H1 (cell line): ENCODE data around the gene MSL1. TPM values are rescaled to one million over a fixed set of nuclear protein-coding genes. Genes with fewer than 3 reads are reported as not detected.

Experiments
- CTCF ChIA-PET: fragments of 300-600 bp; sonication (Branson Sonifier 250); formaldehyde crosslinking; loops from one replicate; lab custom pipeline; 2021; ENCODE audit not compliant: partially characterized antibody; lab: Charles Lee
- POLR2A ChIA-PET: fragments of 300-600 bp; sonication (Branson Sonifier 250); formaldehyde crosslinking; loops from one replicate; lab custom pipeline; 2021; ENCODE audit warnings: inconsistent platforms; ENCODE audit not compliant: partially characterized antibody; lab: Charles Lee
- DNase-seq, 2 experiments: peaks; one replicate each; pipeline versions ENCODE4 v3.0.0 to v3.0.0-alpha.2; 2010 to 2022; ENCODE audit warnings: low spot score in 2 of 2, low read depth in 1 of 2, mixed read lengths in 1 of 2
- FAIRE-seq: peaks from 2 replicates; lab custom pipeline; 2011; peaks lifted over from hg19 to GRCh38; lab: Jason Lieb, UNC
- H2AFZ ChIP-seq: 2 replicates; pipeline ENCODE4 v1.8.1; 2012; ENCODE audit warnings: low read length, inconsistent platforms
- H2AK5ac ChIP-seq: 2 replicates; pipeline ENCODE4 v1.6.1; 2013; ENCODE audit warnings: low read depth, low read length
- H2BK120ac ChIP-seq: replicated peaks from 2 replicates; pipeline ENCODE3; 2013; ENCODE audit warnings: low read depth, low read length, inconsistent platforms
- H2BK12ac ChIP-seq: 2 replicates; pipeline ENCODE4 v1.6.1; 2013; ENCODE audit warnings: low read depth, low read length
- H2BK15ac ChIP-seq: 2 replicates; pipeline ENCODE4 v1.6.1; 2013; ENCODE audit warnings: low read length
- H2BK20ac ChIP-seq: 2 replicates; pipeline ENCODE4 v1.6.1; 2013; ENCODE audit warnings: low read length
- H2BK5ac ChIP-seq: 2 replicates; pipeline ENCODE4 v1.6.1; 2013; ENCODE audit warnings: low read depth, low read length
- H3K14ac ChIP-seq: 2 replicates; pipeline ENCODE4 v1.6.1; 2013; ENCODE audit warnings: inconsistent platforms; ENCODE audit not compliant: insufficient read length
- H3K18ac ChIP-seq: 2 replicates; pipeline ENCODE4 v1.6.1; 2013; ENCODE audit warnings: low read length; ENCODE audit errors: extremely low read depth
- H3K23ac ChIP-seq: 2 replicates; pipeline ENCODE4 v1.6.1; 2013; ENCODE audit warnings: inconsistent platforms; ENCODE audit not compliant: insufficient read length
- H3K23me2 ChIP-seq: 2 replicates; pipeline ENCODE4 v1.6.1; 2013; ENCODE audit warnings: low read depth, low read length
- H3K27ac ChIP-seq: 2 replicates; pipeline ENCODE4 v1.6.1; 2011; ENCODE audit warnings: low read depth, low read length, inconsistent platforms
- H3K27me3 ChIP-seq, 4 experiments: replicated peaks in 1 of 4; 1 replicate in 1 of 4; 2 replicates in 3 of 4; pipeline versions ENCODE4 v1.6.1 to v1.8.1; 2011 to 2013; ENCODE audit warnings: low read length in 3 of 4, mild to moderate bottlenecking in 3 of 4, inconsistent platforms in 2 of 4, mixed read lengths in 2 of 4, moderate library complexity in 1 of 4; ENCODE audit not compliant: control insufficient read depth in 3 of 4, insufficient read depth in 3 of 4; ENCODE audit errors: extremely low read depth in 1 of 4
- H3K36me3 ChIP-seq, 4 experiments: 2 replicates each; pipeline versions ENCODE4 v1.6.1 to v1.8.1; 2011 to 2013; ENCODE audit warnings: mild to moderate bottlenecking in 4 of 4, low read length in 3 of 4, moderate library complexity in 2 of 4, control low read depth in 1 of 4, inconsistent platforms in 1 of 4; ENCODE audit not compliant: insufficient read depth in 4 of 4, control insufficient read depth in 2 of 4
- H3K4ac ChIP-seq: replicated peaks from 2 replicates; pipeline ENCODE3; 2013; ENCODE audit warnings: low read length, low read depth, mixed read lengths, inconsistent platforms; ENCODE audit not compliant: insufficient read length
- H3K4me1 ChIP-seq, 4 experiments: replicated peaks in 1 of 4; 1 replicate in 1 of 4; 2 replicates in 3 of 4; pipeline versions ENCODE4 v1.6.1 to v1.8.1; 2011 to 2013; ENCODE audit warnings: low read length in 3 of 4, inconsistent platforms in 2 of 4, mixed read lengths in 1 of 4; ENCODE audit not compliant: insufficient read depth in 4 of 4, control insufficient read depth in 3 of 4
- H3K4me2 ChIP-seq, 2 experiments: 2 replicates each; pipeline versions ENCODE4 v1.6.1 to v1.8.1; 2011 to 2013; ENCODE audit warnings: low read depth in 2 of 2, low read length in 2 of 2, control low read depth in 1 of 2, inconsistent platforms in 1 of 2, mild to moderate bottlenecking in 1 of 2; ENCODE audit not compliant: insufficient read depth in 1 of 2
- H3K4me3 ChIP-seq, 4 experiments: fragments of 200-600, 300-600 bp in 1 of 4; sonication (generic), shearing (Covaris generic), sonication (Bioruptor Twin) in 1 of 4; 2 replicates each; pipeline versions ENCODE4 v1.5.1 to v1.8.1; 2011 to 2016; ENCODE audit warnings: low read length in 4 of 4, low read depth in 3 of 4, control low read depth in 2 of 4, inconsistent platforms in 2 of 4, mild to moderate bottlenecking in 2 of 4, mixed read lengths in 1 of 4, moderate library complexity in 1 of 4; ENCODE audit not compliant: insufficient read depth in 2 of 4; ENCODE audit errors: extremely low read depth in 1 of 4
- H3K56ac ChIP-seq: replicated peaks from 2 replicates; pipeline ENCODE3; 2013; ENCODE audit warnings: low read depth, mild to moderate bottlenecking, mixed read lengths, low read length, inconsistent platforms; ENCODE audit not compliant: insufficient read length
- H3K79me1 ChIP-seq: 2 replicates; pipeline ENCODE4 v1.6.1; 2013; ENCODE audit warnings: low read depth, low read length, control low read depth
- H3K79me2 ChIP-seq, 2 experiments: 2 replicates each; pipeline versions ENCODE4 v1.6.1 to v1.8.1; 2012 to 2013; ENCODE audit warnings: low read length in 2 of 2, mild to moderate bottlenecking in 2 of 2, inconsistent platforms in 1 of 2; ENCODE audit not compliant: insufficient read depth in 2 of 2, control insufficient read depth in 1 of 2
- H3K9ac ChIP-seq, 4 experiments: replicated peaks in 1 of 4; 1 replicate in 1 of 4; 2 replicates in 3 of 4; pipeline versions ENCODE4 v1.6.1 to v1.8.1; 2011 to 2013; ENCODE audit warnings: low read depth in 3 of 4, low read length in 3 of 4, control low read depth in 2 of 4, mild to moderate bottlenecking in 2 of 4, moderate library complexity in 2 of 4, inconsistent platforms in 1 of 4; ENCODE audit errors: extremely low read depth in 1 of 4
- H3K9me3 ChIP-seq, 2 experiments: 2 replicates each; pipeline versions ENCODE4 v1.6.1 to v1.8.1; 2012 to 2013; ENCODE audit warnings: mild to moderate bottlenecking in 2 of 2, moderate library complexity in 2 of 2, control low read depth in 1 of 2, inconsistent platforms in 1 of 2, low read depth in 1 of 2, low read length in 1 of 2, mixed read lengths in 1 of 2; ENCODE audit not compliant: insufficient read depth in 2 of 2
- H4K20me1 ChIP-seq, 2 experiments: replicated peaks in 1 of 2; 2 replicates each; pipeline versions ENCODE3 to v1.8.1; 2011 to 2013; ENCODE audit warnings: inconsistent platforms in 2 of 2, low read length in 2 of 2, mild to moderate bottlenecking in 1 of 2; ENCODE audit not compliant: insufficient read depth in 2 of 2, control insufficient read depth in 1 of 2
- H4K5ac ChIP-seq: 2 replicates; pipeline ENCODE4 v1.6.1; 2013; ENCODE audit warnings: low read length, low read depth, mixed read lengths, inconsistent platforms; ENCODE audit not compliant: insufficient read length
- H4K8ac ChIP-seq: 2 replicates; pipeline ENCODE4 v1.8.0; 2013; ENCODE audit warnings: mild to moderate bottlenecking, moderate library complexity, low read length, inconsistent platforms; ENCODE audit not compliant: insufficient read depth; ENCODE audit errors: extremely low read depth
- H4K91ac ChIP-seq: replicated peaks from 2 replicates; pipeline ENCODE3; 2013; ENCODE audit warnings: low read length, mixed read lengths, inconsistent platforms; ENCODE audit not compliant: insufficient read length
- ASH2L ChIP-seq: fragments of 200-600, 300-600 bp; sonication (generic); IDR thresholded peaks from one replicate; pipeline ENCODE4 v1.7.1; 2017; ENCODE audit warnings: low read length
- EGR1 ChIP-seq: IDR thresholded peaks from 2 replicates; pipeline ENCODE4 v1.6.1; 2011; ENCODE audit warnings: low read depth, low read length, borderline replicate concordance
- HDAC6 ChIP-seq: IDR thresholded peaks from one replicate; pipeline ENCODE4 v1.7.1; 2012; ENCODE audit warnings: low read depth, mild to moderate bottlenecking, inconsistent platforms, low read length, moderate library complexity
- RBBP5 ChIP-seq: IDR thresholded peaks from 2 replicates; pipeline ENCODE4 v1.7.1; 2012; ENCODE audit warnings: low read depth, mild to moderate bottlenecking, inconsistent platforms, low read length, moderate library complexity, borderline replicate concordance
- SIN3A ChIP-seq, 2 experiments: IDR thresholded peaks in 1 of 2; conservative IDR thresholded peaks in 1 of 2; 2 replicates each; pipeline ENCODE4 v1.6.1; 2011 to 2012; ENCODE audit warnings: low read length in 2 of 2, improper control_type of control experiment in 1 of 2, low read depth in 1 of 2, mild to moderate bottlenecking in 1 of 2
- TAF1 ChIP-seq: IDR thresholded peaks from 2 replicates; pipeline ENCODE4 v1.6.1; 2011; ENCODE audit warnings: mild to moderate bottlenecking, low read depth, low read length
- WGBS, 2 experiments: shearing (Covaris generic) in 1 of 2; methylation state at CpG; one replicate each; pipeline versions ENCODE4 v1.1.6 to v1.1.7; 2013 to 2015; ENCODE audit warnings: low lambda C conversion rate in 2 of 2, mixed read lengths in 2 of 2, inconsistent platforms in 1 of 2, low coverage in 1 of 2, missing lambda C conversion rate in 1 of 2; ENCODE audit not compliant: insufficient replicate concordance in 2 of 2, insufficient coverage in 1 of 2, insufficient read length in 1 of 2; ENCODE audit errors: extremely low coverage in 1 of 2, missing lambda C conversion rate in 1 of 2; 5-methylcytosine and 5-hydroxymethylcytosine counted together
- polyA plus RNA-seq, 7 experiments: library from polyadenylated mRNA; depleted of rRNA in 3 of 7; stranded (reverse) in 5 of 7; unstranded in 2 of 7; fragments of >200 nt in 5 of 7; fragments of 200-250 nt in 2 of 7; gene quantifications; 1 replicate in 5 of 7; 2 replicates in 1 of 7; 4 replicates in 1 of 7; pipeline versions ENCODE4 v1.2.1 to v1.2.3, GENCODE V29; 2011 to 2013; ENCODE audit warnings: missing spikeins in 2 of 7, mixed read lengths in 2 of 7
- total RNA-seq: library from RNA; stranded (reverse); fragmentation: NEBNext Ultra II Directional; extraction: Animal tissue kit (Norgen Biotek cat#: 25700); gene quantifications from 2 replicates; pipeline ENCODE4 v1.2.1, GENCODE V29; 2021

The MSL1 gene
- total and polyA plus RNA-seq, 2 of the 8 experiments (the other 6 are each of a cell fraction or from before 2014, with no cell fraction given): 24.1 to 66.5 TPM

- Histone ChIP-seq H3K4me2 (no peak overlapping the region), H3K36me3 (peaks cover 0 to 27% (median 14%) of the 10 kb centered on the region in 4 experiments; a peak in 5 of 8 replicates), H3K4ac (no peak overlapping the region), H3K23ac (no peak overlapping the region), H3K18ac (no peak overlapping the region), H3K56ac (no peak overlapping the region), H2BK5ac (no peak overlapping the region), H3K79me2 (no peaks in the 10 kb centered on the region; a peak in 1 of 4 replicates), H3K27me3 (peaks cover 6 to 23% (median 14%) of the 10 kb centered on the region in 4 experiments; a peak in 6 of 7 replicates), H3K23me2 (peaks cover 8% of the 10 kb centered on the region; the same call in 1 of the 2 replicates), H4K8ac (no peak overlapping the region; the same call in 1 of the 2 replicates), H4K20me1 (no peaks in the 10 kb centered on the region), H2AFZ (no peak overlapping the region), H4K5ac (no peak overlapping the region), H3K9ac (no peak overlapping the region), H2BK120ac (no peak overlapping the region), H2BK20ac (no peak overlapping the region), H3K4me1 (peaks cover 8 to 34% (median 21%) of the 10 kb centered on the region in 4 experiments), H3K4me3 (no peak overlapping the region), H3K79me1 (peaks cover 4% of the 10 kb centered on the region; the same call in 1 of the 2 replicates), H3K27ac (no peak overlapping the region), H4K91ac (no peak overlapping the region), H2BK15ac (no peak overlapping the region), H2BK12ac (no peak overlapping the region), H3K9me3 (peaks cover 0 to 6% of the 10 kb centered on the region in 2 experiments; a peak in 1 of 4 replicates), H3K14ac (no peak overlapping the region), H2AK5ac (no peak overlapping the region)
- CTCF ChIA-PET: interaction anchor here (0.7 to 8.5 kb wide), 7 partner anchors 9 to 69 kb away, joined by 4 to 85 read pairs (median 7); no protein-coding TSS in a partner anchor
- POLR2A ChIA-PET: interaction anchor here (1.5 to 20.8 kb wide), 2 partner anchors 8 to 21 kb away, joined by 5 to 399 read pairs; partner anchors contain the start of gene MSL1
- 95% methylated on average over 15 of the region's 17 CpGs; no CpG with 5 or more reads in 1 of the 2 experiments for WGBS, 2 experiments
- no peak for DNase-seq
- FAIRE-seq: no peak
- TF ChIP-seq ASH2L (no peak), TAF1 (no peak), EGR1 (no peak), SIN3A (conservative IDR thresholded peaks at IDR 0.05 in 1 of 2, IDR thresholded peaks at IDR 0.05 in 1 of 2; ENCODE audit: low read depth in 1 of 2, low read length in 2 of 2) (no peak), RBBP5 (no peak), HDAC6 (no peak)
Measured at GRCh38 chr17:40095351-40095943, 26.3 kb upstream of the MSL1 start.
